ENCODE measurements around the gene URM1. TPM values are rescaled to one million over a fixed set of nuclear protein-coding genes. Genes with fewer than 3 reads are reported as not detected.

The URM1 gene
- polyA plus RNA-seq (2012; ENCODE audit: insufficient read length, low read depth), result 53.6 TPM

DNA sequence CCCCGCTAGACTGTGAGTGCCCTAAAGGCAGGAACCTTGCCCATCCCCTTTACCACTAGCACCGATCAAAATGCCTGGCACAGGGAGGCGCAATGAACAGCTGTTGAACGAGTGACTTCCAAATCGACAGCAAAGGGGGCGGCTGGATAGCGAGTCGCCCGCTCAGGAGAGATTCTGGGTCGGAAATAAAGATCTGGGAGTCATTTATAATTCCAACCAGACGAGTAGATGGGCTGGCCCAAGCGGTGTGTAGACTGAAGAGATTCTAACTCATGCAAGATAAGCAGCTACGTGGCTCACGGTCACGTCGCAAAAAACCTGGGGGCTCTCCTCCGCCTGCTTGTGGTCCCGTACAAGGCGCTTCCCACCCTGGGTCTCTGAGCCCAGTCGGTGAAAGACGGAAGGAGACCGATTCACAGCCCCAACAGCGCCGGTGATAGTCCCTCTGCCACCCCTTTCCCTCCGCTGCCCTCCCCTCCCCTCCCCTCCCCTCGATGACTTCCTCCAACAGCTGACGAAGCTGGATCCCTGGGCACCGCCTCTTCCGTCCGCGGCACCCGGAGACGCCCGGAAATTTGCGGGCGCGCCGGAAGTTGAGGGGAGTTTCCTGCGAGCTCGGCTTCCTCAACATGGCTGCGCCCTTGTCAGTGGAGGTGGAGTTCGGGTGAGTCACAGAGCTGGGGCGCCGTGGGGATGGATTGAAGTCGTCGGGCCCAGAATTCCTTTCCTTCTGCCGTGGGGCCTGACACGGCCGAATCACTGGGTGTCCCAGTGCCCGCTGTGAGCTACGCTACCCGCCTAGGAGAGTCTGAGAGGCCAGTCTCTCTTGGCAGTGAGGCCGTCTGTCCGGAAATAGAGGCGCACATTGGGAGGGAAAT, at the start of gene URM1:
Gene URM1, plus strand, starts transcription at position 623 of the 878 bp plus-strand sequence. Its CDS starts 7 bp downstream, at position 630.
- TF ChIP-seq TAF1 (IDR thresholded peaks at IDR 0.05; ENCODE audit: borderline replicate concordance, insufficient read depth, low read length), result 0 out of 2 replicates have a peak, but pooled peaks have one; percentile 60
- TF ChIP-seq, protein P1, sequence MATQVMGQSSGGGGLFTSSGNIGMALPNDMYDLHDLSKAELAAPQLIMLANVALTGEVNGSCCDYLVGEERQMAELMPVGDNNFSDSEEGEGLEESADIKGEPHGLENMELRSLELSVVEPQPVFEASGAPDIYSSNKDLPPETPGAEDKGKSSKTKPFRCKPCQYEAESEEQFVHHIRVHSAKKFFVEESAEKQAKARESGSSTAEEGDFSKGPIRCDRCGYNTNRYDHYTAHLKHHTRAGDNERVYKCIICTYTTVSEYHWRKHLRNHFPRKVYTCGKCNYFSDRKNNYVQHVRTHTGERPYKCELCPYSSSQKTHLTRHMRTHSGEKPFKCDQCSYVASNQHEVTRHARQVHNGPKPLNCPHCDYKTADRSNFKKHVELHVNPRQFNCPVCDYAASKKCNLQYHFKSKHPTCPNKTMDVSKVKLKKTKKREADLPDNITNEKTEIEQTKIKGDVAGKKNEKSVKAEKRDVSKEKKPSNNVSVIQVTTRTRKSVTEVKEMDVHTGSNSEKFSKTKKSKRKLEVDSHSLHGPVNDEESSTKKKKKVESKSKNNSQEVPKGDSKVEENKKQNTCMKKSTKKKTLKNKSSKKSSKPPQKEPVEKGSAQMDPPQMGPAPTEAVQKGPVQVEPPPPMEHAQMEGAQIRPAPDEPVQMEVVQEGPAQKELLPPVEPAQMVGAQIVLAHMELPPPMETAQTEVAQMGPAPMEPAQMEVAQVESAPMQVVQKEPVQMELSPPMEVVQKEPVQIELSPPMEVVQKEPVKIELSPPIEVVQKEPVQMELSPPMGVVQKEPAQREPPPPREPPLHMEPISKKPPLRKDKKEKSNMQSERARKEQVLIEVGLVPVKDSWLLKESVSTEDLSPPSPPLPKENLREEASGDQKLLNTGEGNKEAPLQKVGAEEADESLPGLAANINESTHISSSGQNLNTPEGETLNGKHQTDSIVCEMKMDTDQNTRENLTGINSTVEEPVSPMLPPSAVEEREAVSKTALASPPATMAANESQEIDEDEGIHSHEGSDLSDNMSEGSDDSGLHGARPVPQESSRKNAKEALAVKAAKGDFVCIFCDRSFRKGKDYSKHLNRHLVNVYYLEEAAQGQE (IDR thresholded peaks at IDR 0.05; ENCODE audit: insufficient read depth in 1 of 2, low read depth in 2 of 2, low read length in 2 of 2), result no peak
- no peak for TF ChIP-seq FOXP2 (optimal IDR thresholded peaks at IDR 0.05; ENCODE audit: borderline replicate concordance, extremely low read depth, extremely low read length, insufficient read depth)
- peak; percentile 80 for TF ChIP-seq POLR2AphosphoS5 (IDR thresholded peaks at IDR 0.05; ENCODE audit: low read depth, low read length)
- TF ChIP-seq SIN3A (IDR thresholded peaks at IDR 0.05; ENCODE audit: borderline replicate concordance, insufficient read depth, low read length), result 0 out of 2 replicates have a peak, but pooled peaks have one; percentile 44

DNA sequence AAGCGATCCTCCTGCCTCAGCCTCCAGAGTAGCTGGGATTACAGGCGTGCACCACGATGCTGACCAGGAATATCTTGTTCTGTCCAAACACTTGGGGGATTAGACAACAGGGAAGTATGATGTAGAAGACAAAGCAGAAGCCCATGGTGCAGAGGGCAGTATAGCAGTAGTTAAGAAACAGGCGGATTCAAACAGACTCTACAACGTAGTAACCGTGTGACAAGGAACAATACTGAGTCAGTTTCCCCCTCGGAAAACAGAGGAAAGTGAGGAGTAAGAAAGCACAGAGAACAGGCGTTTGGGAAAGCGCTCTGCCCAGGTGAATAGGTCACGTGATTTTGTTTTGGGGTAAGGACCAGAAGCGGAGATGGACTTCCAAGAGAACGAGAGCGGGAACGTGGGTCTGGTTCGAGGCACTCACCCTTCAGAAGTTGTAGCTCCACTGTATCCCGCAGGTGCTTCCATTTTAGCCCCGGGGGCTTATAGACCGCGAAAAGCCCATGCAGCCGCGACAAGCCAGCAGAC, 49.2 kb upstream of the URM1 start:
- TF ChIP-seq TAF1 (IDR thresholded peaks at IDR 0.05; ENCODE audit: borderline replicate concordance, insufficient read depth, low read length) (no peak), FOXP2 (optimal IDR thresholded peaks at IDR 0.05; ENCODE audit: borderline replicate concordance, extremely low read depth, extremely low read length, insufficient read depth) (no peak), POLR2AphosphoS5 (IDR thresholded peaks at IDR 0.05; ENCODE audit: low read depth, low read length) (peak; percentile 77; the same call in 1 of the 2 replicates), SIN3A (IDR thresholded peaks at IDR 0.05; ENCODE audit: borderline replicate concordance, insufficient read depth, low read length) (no peak)

DNA sequence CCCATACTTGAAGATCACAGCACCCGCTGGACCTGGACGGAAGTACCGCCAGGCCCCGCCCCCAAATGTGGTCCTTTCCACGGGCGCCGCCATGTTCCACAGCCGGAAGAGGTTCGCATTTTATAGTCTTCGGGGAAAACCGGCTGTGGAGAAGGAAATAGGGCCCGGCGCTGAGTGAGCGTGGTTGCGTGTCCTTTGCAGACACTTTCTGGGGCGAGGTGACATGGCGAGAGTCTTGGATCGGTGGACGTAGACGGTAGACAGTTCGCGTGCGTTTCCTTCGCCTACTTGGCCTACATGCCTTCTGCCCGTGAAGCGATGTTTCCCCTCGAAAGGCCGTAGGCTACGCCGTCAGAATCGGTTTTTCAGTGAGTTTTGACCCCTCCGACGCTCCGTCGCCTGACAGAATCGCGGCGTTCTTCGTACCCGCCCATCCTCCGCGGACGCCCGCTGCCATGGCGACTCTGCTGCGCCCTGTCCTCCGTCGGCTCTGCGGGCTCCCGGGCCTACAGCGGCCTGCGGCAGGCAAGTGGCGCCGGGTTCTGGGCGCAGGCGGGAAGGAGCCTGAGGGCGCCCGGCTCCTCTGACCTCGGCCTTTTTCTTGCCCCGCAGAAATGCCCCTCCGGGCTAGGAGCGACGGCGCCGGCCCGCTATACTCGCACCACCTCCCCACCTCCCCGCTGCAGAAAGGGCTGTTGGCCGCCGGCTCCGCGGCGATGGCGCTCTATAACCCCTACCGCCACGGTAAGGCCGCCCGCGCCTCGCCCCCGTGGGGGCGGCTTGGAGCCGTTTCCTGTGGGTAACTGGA, 48.6 kb upstream of the URM1 start, which contains the start of the genes COQ4 and TRUB2:
Gene COQ4, plus strand, starts transcription at position 436 of the 808 bp plus-strand sequence. Its CDS starts 20 bp downstream, at position 456.
Gene TRUB2, minus strand, starts transcription at position 44 of the 808 bp plus-strand sequence. Its CDS starts 39 bp downstream, at position 5.
- TF ChIP-seq, protein P1 (IDR thresholded peaks at IDR 0.05; ENCODE audit: insufficient read depth in 1 of 2, low read depth in 2 of 2, low read length in 2 of 2), result no peak
- peak; percentile 44; the same call in 1 of the 2 replicates for TF ChIP-seq TAF1 (IDR thresholded peaks at IDR 0.05; ENCODE audit: borderline replicate concordance, insufficient read depth, low read length)
- peak; percentile 58; the same call in 1 of the 2 replicates for TF ChIP-seq POLR2AphosphoS5 (IDR thresholded peaks at IDR 0.05; ENCODE audit: low read depth, low read length)
- TF ChIP-seq SIN3A (IDR thresholded peaks at IDR 0.05; ENCODE audit: borderline replicate concordance, insufficient read depth, low read length), result peak; percentile 96
- peak; percentile 12 for TF ChIP-seq FOXP2 (optimal IDR thresholded peaks at IDR 0.05; ENCODE audit: borderline replicate concordance, extremely low read depth, extremely low read length, insufficient read depth)

GRCh38 chr9:128323212-128323730, 47.9 kb upstream of the URM1 start:
- no peak for TF ChIP-seq POLR2AphosphoS5 (IDR thresholded peaks at IDR 0.05; ENCODE audit: low read depth, low read length)
- no peak for TF ChIP-seq TAF1 (IDR thresholded peaks at IDR 0.05; ENCODE audit: borderline replicate concordance, insufficient read depth, low read length)
- TF ChIP-seq FOXP2 (optimal IDR thresholded peaks at IDR 0.05; ENCODE audit: borderline replicate concordance, extremely low read depth, extremely low read length, insufficient read depth), result no peak
- TF ChIP-seq, protein P1 (IDR thresholded peaks at IDR 0.05; ENCODE audit: insufficient read depth in 1 of 2, low read depth in 2 of 2, low read length in 2 of 2), result no peak
- TF ChIP-seq SIN3A (IDR thresholded peaks at IDR 0.05; ENCODE audit: borderline replicate concordance, insufficient read depth, low read length), result no peak

Data from PFSK-1 (cell line).